NB4 (cell line): ENCODE data around the gene MAG.

Source experiments
- CTCF ChIP-seq: IDR thresholded peaks from one replicate; pipeline ENCODE4 v1.5.1; 2012; ENCODE audit warnings: low read depth, low read length
- POLR2A ChIP-seq: IDR thresholded peaks from 2 replicates; pipeline ENCODE4 v1.6.1; 2011; ENCODE audit warnings: mild to moderate bottlenecking; ENCODE audit not compliant: insufficient read length; ENCODE audit errors: extremely low read depth

- TF ChIP-seq POLR2A = no peak
- TF ChIP-seq CTCF = no peak
Observed at GRCh38 chr19:35246466-35247092, 45.4 kb upstream of the MAG start.
